NCI-H1092 treated with DMSO at 0.1 percent for 48 hours (cell line): ENCODE results near the gene NCOA7.

ENCODE experiments used
- DNase-seq: peaks from one replicate; lab custom pipeline; 2025; lab: John Stamatoyannopoulos, UW

Gene NCOA7

DNA sequence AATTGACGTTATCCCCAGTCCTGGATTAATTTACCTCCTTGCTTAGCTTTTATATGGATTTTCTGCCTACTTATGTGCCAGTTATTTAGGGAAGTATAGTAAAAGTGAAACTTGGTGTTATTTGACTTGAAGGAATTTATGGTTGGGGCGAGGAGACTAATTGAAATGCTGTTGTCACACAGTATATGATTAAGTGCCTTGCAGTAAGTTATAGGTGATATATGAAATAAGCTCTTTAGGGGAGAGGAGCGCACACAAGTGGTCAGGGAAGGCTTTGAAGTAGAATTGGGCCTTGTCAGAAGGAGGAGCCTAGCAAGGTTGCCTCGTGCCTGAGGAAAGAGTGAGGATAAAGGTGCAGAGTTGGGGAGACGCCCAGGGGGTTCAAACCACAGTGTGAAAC, 20.5 kb downstream of the NCOA7 start:
- no peak for DNase-seq

DNA sequence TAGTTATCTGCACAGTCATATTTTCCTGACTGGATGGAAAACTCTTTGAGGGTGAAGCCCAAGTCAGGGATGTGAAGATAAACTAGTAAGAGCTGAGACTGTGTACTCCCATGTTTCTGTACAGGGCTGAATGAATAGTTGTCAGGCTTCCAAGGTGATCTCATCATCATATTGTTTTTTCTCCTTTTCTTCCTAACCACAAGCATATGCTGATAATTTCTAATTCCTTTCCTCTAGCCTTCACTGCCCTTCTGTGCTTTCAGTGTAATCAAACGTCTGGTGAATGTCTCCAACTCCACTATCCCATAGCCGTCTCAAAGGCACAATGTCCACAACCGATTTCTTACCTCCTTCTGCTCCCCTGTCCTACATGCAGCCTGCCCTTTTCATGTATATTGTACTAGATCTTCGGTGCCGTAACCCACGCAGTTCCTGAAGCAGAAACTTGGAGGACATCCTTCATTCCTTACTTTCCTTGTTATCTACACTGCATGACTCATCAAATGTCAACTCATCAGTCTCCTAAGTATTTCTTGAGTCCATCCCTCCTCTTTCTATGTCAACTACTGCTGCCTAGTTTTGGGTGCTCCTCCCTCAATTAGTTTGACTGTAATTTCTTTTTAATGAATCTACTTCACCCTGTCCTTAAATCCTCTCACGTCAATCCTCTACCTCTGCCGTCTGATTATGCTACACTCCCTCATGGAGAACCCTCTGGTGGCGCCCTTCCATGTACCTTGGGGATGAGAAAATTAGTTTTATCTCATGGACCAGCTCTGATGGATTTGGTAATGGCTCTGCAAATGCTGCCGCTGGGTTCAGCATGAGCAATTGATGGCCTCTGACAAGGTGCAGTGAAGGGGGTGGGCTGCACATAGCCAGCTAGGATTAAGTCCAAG, 21.9 kb downstream of the NCOA7 start:
- DNase-seq, result no peak

DNA sequence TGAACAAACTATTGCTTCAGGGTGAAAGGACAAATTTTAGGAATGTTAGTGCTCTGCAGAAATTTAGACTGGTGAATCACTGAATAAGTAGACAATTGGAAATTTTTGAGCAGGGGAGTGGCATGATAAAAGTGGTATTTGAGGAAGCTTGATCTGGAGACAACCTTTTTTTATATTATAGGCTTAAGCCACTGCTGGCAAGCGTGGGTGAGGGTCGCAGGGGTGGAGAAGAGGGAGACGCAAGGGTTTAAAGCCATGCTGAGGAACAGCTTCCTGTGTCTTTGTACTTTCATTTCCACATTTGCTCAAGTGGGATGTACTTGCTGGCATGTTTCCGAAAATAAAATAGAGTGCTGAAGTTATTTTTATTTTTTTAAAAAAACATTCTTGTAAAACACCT, 23.7 kb downstream of the NCOA7 start:
- no peak for DNase-seq

DNA sequence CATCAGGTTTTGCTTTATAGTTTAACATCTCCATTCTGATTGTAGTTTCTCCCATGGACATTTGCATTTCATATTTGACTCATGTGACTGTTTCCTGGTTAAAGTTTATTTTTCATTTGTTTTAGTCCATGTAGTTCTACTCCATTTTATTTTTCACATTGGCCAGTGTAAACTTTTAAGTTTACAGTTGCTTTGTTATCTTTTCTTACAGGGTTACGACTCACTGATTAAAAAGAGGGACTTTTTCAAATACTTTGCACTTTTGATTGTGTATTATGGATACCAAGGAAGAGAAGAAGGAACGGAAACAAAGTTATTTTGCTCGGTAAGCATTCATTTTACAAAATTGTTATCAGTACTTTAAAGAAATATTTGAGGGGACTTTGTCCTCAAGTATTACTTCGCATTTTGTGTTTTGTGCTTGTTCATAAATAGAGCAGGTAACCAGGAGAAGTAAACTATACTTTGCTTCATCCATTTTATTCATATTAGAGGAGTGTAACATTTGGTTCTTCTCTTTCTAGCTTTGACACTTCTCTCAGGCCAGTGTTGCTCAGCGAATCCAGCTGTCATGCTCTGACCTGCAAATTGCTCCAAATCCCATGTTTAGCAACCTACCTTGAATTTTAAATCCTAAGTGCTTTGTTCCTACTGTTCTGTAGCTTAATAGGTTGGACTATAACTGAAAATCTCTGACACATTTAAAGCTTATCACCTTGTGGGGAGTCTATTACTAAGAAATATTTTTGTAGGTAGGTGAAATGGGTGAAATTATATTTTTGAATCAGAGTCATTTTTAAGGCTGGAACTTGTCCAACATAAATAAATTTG, 24.5 kb downstream of the NCOA7 start:
- DNase-seq, result peak; percentile 3

DNA sequence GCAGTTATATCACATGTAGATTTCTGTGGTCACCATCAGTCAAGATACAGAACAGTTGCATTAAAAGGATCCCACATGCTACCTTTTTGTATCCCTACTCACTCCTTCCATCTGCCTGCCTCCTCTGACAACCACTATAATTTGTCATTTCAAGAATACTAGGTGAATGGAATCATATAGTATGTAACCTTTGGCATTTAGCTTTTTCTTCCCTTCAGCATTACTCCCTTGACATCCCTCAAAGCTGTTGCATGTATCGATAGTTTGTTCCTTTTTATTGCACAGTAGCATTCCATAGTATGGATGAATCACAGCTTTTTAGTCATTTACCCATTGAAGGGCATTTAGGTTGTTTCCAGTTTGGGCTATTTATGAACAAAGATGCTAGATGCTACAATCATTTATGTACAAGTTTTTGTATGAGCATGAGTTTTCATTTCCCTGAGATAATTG, 26.1 kb downstream of the NCOA7 start:
- no peak for DNase-seq

DNA sequence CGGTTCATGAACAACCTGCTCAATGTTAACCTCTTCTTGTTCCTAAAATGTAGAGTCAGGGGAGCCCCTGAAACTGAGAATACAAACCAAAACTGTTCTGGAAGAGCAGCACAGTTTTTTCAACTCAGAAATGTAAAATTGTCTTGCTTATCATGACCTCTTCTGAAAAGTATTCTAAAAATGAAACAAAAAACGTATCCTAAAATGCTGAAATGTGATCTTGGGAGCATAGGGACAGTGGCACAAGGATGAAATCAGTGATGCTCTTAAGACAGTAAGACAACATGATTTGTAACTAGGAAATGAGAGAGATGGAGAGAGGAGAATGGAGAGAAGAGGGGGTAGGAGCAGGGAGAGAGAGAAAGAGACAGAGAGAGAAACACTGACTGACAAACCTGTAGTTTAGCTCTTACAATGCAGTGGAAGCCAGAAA, 27.5 kb downstream of the NCOA7 start:
- DNase-seq, result no peak

DNA sequence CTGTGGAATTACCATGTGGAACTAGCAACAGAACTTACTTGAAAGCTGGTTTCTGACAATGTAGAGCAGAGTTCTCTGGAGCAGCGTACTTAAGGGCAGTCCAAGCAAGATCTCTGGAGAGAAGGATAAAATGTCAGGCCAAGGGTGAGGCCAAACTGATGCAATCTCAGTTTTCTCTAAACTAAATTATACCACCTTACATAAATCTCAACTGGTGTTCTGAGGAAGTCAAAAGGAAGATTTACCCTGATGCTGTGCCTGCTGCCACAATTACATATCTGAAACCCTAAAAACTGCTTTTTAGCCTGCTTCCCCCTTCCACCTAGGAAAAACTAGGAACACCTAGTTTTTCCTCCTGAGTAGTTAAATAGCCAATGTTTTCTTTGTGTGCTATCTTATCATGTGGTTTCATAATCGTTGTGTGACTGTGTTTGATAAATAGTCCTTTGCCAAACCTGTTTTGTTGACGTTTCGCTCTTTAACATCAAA, 28.1 kb downstream of the NCOA7 start:
- DNase-seq, result no peak

DNA sequence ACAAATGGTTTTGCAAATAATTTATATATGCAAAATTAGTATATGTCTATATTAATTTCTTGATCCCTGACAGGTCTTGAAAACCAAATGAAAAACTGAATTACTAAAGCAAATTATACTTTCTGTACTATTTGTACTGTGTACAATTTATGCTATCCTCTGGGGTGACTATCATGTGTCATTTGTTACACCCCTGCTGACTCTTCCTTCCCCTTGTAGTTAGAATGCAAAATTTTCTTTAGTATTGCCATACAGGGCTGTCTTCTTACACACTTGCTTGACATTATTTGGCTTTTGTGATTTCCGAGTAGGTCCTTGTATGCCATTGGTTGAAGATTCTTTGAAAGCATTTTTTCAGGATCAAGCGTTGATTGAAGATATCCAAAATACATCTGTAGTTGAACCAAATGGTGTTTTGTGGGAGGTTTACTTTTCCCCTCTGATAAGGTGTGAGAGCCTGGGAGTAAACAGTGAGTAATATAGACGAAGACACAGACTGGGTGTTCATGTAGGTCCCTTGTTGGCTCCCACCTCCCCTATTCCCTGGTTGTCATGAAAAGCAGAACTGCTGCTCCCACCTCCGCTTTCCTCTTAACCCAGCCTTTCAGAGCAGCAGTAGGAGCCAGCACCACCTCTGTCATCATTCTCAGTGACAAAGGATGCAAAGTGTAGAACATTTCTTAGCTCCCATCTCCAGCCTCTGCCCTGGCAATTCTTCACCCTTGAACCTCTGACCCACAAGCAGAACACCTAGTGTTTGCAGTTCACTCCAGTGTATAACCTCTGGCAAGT, 29.0 kb downstream of the NCOA7 start:
- no peak for DNase-seq

DNA sequence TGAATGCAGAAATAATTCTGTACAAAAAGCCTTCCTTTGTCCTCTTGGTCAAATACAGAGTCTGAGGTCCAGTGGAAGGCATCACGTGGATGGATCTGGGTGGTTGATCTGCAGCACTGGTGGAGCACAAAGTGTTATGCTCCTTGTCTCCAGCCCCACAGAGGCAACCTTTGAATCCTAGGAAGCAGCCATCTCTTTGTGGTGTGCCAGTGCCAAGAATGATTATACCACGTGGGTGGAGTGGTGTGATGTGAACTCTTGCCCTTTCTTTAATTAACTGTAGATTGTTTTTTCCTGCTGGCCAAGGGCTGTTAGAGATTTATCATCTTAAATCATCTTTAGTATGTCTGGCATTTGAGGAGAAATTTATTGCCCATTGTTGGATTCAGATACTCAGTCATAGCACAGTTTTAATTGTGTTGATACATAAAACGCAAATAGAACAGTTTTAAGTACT, 31.1 kb downstream of the NCOA7 start:
- DNase-seq, result peak; percentile 88

DNA sequence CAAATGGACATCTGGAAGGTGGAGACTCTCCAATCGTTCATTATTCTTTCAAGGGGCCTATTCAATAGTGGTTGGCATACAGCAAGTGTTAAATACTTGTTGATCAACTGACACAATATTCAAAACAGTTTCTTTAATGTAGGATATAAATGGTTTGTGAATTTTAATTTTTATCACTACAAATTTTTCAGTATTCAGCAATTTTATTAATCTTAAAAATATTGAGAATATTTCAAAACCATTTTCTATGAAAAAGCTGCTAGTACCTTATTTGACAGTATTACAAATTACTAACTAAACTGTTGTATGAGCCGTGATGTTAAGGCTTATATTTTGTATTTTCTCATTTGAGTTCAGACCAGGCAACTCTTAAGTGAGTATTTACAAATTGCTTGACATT, 32.4 kb downstream of the NCOA7 start:
- DNase-seq, result no peak

DNA sequence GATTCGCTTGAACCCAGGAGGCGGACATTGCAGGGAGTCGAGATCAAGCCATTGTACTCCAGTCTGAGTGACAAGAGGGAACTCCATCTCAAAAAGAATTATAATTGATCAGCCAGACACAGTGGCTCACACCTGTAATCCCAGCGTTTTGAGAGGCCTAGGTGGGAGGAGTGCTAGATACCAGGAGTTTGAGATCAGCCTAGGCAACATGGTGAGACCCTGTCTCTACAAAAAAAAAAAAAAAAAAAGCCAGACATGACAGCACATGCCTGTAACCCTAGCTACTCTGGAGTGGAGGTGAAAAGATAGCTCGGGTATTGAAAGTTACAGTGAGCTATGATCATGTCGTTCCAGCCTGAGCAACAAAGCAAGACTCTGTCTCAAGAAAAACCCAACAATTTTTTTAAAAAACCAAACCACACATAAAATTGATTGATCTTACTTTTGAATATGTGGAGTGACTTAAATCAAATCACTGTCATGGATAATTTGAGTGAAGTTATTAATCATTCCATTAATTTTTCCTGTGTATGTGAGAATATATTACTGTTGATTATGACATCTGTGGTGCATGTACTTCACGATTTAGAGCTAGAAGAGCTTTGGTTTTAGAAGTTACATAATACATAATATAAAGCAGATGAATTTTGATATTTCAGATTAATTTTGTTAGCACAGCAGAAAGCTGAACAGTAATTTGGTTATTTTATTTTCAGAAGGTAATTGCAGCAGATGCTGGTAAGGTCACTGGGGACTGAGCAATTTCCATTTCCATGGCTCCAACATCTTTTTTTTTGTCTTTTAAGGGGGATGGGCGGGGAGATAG, 34.4 kb downstream of the NCOA7 start:
- peak; percentile 12 for DNase-seq

DNA sequence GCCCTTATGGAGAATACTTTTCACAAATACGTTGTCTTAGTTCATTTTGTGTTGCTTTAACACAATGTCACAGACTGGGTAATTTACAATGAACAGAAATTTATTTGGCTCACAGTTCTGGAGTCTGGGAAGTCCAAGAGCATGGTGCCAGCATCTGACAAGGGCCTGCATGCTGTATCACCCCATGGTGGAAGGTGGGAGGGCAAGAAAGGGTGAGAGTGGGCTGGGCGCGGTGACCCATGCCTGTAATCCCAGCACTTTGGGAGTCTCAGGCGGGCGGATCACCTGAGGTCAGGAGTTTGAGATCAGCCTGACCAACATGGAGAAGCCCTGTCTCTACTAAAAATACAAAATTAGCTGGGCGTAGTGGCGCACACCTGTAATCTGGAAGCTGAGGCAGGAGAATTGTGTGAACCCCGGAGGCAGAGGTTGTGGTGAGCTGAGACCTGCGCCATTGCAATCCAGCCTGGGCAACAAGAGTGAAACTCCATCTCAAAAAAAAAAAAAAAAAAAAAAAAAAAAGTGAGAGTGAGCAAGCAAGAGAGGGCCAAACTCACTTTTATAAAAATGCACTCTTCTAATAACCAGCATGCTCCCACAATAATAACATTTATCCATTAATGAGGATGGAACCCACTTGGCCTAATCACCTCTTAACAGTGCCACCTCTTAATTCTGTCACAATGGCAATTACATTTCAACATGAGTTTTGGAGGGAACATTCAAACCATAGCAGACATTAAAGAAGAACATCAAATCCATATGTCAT, 36.1 kb downstream of the NCOA7 start:
- DNase-seq, result no peak

DNA sequence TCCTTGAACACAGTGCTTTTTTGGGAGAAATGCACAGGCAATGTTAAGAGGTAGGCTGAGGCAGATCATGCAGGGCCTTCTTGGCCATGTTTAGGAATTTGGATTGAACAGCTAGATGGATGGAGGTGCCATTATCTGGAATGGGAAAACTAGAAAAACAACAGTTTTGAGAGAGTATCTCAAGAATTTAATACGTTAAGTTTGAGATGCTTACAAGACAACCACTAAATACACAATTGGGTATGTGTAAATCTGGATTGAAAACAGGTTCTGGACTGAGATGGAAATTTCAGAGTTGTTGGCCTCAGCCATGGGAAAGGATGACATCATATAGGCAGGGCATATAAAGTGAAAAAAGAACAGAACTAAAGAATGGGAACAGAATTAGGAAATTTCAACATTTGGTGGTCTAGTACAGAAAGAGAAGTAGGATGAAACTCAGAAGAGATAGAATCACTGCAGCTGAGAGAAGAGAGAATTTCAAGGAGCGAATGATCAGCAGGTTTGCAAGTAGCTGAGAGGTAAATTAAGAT, 37.1 kb downstream of the NCOA7 start:
- no peak for DNase-seq

DNA sequence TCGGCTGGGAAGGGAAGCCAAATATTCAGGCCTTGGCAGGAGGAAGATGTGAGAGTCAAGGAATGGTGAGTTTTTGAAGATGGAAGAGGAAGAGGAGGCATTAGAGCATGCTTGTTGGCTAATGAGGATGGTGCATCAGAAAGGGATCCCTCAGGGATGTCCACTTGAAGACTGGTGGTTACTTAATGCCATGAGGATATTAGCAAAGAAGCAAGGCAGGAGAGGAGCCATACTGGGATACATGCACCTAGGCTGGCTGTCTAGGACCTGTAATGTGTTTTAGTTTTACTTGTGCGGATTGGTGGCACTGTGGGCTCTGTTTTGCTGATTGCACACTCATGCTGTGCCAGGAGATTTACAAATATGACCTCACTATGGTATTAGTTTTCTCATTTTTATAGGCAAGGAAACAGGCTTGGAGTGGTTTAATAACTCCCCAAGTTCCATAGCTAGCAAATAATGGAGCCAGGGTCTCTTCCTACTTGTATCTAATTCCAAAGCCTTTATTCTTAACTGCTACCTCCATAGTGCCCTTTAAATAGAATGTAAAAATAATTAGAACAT, 37.8 kb downstream of the NCOA7 start:
- no peak for DNase-seq

DNA sequence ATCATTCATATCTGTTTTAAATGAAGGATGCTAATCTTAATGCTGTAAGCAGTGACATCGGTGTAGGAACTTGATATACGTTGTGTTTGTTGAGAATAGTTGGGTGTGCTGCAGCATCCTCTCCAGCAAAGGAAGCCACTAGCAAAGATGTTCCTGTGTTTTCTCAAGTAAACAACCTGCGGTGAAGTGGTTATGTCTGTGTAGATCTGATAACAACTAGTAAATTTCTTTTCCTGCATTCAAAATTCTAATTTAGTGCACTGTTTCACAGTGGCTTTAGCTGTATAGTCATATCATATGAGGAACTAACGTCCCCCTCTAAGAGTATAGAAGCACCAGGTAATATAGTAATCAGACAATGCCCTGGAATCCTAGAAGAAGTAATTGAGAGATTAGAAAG, 38.7 kb downstream of the NCOA7 start:
- DNase-seq, result no peak

DNA sequence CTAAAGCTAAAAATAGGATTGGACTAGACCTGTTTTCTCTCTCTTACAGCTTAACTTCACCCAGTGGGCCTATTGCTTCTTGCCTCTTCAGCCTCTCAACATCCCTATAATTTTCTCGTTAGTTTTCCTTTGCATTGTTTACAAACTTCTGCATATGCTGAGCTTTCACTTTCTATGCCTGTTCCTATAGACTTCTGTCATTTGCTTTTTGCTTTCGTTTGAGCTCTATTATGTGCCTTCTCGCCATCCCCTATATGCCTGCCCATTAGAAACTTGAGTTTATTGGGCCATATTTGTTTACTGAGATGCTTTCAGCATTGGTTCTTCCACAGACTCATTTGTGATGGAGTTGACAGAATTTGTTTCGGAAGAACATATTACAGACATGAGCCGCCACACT, 40.9 kb downstream of the NCOA7 start:
- no peak for DNase-seq

DNA sequence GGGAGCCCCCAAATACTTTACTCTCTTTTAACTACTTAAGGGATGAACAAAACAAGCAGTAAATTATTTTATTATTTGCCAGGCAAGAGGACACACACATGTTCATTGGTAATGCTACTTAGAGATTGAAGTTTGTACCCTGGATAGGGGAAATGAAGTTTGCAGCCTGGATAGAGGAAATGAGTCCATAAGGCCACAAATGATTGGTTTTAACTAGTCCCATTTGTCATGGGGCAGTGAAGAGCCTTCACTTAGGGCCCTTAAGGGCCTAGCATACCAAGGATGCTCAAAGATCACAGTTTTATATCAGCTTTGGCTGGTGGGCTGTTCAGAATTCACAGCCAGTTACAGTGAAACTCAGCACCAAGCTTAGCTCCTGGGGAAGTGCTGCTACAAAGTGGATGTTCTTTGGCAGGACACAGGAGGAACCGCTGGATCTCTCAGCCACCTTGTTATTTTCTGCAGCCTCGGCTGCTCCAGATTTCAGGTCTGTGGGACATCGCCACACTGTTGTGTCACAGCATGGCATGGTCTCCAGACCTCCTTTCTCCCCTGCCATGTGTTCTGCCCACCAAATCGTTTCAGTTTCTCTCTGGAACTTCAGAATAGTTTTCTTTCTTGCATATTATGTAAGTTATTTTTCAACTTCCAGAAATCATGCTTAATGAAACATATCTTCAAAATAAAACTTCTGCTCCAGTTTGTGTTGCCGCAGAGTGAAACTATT, 41.8 kb downstream of the NCOA7 start:
- DNase-seq, result no peak

DNA sequence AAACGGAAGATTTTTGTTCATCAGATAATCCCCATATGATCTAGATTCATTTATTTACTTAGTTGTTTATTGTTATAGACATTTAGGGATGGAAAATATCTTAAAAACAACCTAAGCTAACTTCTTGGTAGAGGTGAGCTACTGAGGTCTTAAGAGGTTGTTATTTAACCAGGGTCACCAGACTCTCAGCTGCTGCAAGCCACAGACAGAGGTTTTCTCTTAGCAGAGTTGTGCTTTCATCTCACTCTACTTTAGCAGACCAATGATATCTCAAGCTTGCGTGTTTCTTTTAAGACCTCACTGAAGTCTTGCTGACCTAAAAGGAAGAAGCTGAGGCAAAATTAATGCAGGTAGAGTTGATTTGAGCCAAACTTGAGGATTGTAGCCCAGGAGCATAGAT, 43.6 kb downstream of the NCOA7 start:
- DNase-seq, result no peak

DNA sequence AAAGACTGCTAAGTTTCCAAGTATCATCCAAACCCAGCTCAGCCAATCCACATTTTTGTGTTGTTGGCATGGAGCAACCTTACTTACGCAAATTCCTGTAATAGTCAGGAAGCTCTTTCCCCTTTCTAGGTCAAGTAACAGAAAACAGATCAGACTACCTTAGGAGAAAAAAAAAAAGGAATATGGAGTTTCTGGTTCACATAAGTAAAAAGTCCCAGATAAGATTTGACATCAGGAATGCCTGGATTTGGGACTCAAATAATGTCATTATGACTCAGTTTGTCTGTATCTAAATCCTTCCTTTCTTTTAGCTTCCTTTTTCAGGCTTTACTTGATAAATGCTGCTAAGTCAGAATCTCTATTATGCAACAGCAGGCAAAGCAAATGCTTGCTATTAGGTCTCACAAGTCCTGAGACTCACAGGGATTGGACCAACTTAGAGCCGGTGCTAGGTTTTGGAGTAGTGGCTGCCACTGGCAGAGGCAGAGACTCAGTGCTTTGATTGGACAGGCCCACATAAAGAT, 44.5 kb downstream of the NCOA7 start:
- DNase-seq, result no peak
